HL-60 (cell line): ENCODE measurements around the gene FBP1.
"Not testable (repeated sequence)": the region's sequence is repeated elsewhere in the genome, so short reads cannot be mapped to it uniquely, and the experiment has no call there.

ENCODE experiments used
- CTCF ChIP-seq: IDR thresholded peaks from one replicate; pipeline ENCODE4 v1.5.1; 2011; ENCODE audit warnings: low read length, control low read depth, inconsistent platforms; ENCODE audit not compliant: insufficient read depth
- GABPA ChIP-seq: IDR thresholded peaks from 2 replicates; pipeline ENCODE4 v1.6.1; 2012; ENCODE audit warnings: low read depth
- REST ChIP-seq: IDR thresholded peaks from 2 replicates; pipeline ENCODE4 v1.6.1; 2012; ENCODE audit warnings: low read depth; ENCODE audit not compliant: insufficient replicate concordance

GRCh38 chr9:94591046-94591545, 48.2 kb downstream of the FBP1 start:
- TF ChIP-seq CTCF, REST, GABPA: not testable (repeated sequence)
